Colon (tissue), 2 donors: ENCODE data around the gene GLCCI1.

Experiments
- FAIRE-seq: peaks from 2 replicates; lab custom pipeline; 2012; peaks lifted over from hg19 to GRCh38; lab: Jason Lieb, UNC
- donor health status: control.
- donor health status: control.

The GLCCI1 gene

GRCh38 chr7:7964250-7964649 is 4.3 kb upstream of the GLCCI1 start:
- FAIRE-seq = no peak

GRCh38 chr7:7964691-7965090 is 3.9 kb upstream of the GLCCI1 start:
- FAIRE-seq = no peak

GRCh38 chr7:7965301-7965700 is 3.3 kb upstream of the GLCCI1 start:
- no peak for FAIRE-seq

GRCh38 chr7:7966141-7966734 is 2.4 kb upstream of the GLCCI1 start:
- FAIRE-seq = no peak

- FAIRE-seq = no peak
Measured at GRCh38 chr7:7967886-7968543, 581 bp upstream of the GLCCI1 start.

- FAIRE-seq = no peak
Measured at GRCh38 chr7:7969306-7970236, 975 bp downstream of the GLCCI1 start.

- FAIRE-seq = no peak
Measured at GRCh38 chr7:7970237-7970530, 1.6 kb downstream of the GLCCI1 start.

GRCh38 chr7:7970531-7971307 is 2.1 kb downstream of the GLCCI1 start:
- no peak for FAIRE-seq

- FAIRE-seq = no peak
Measured at GRCh38 chr7:7971308-7972040, 2.9 kb downstream of the GLCCI1 start.

- no peak for FAIRE-seq
Measured at GRCh38 chr7:7972128-7972527, 3.5 kb downstream of the GLCCI1 start.

GRCh38 chr7:7972922-7973594 is 4.5 kb downstream of the GLCCI1 start:
- FAIRE-seq = no peak

GRCh38 chr7:7976677-7977076 is 8.1 kb downstream of the GLCCI1 start:
- no peak for FAIRE-seq

- FAIRE-seq = no peak
Measured at GRCh38 chr7:7977774-7978173, 9.2 kb downstream of the GLCCI1 start.

- no peak for FAIRE-seq
Measured at GRCh38 chr7:7978860-7979259, 10.3 kb downstream of the GLCCI1 start.

- FAIRE-seq = no peak
Measured at GRCh38 chr7:7979558-7979957, 11.0 kb downstream of the GLCCI1 start.

- no peak for FAIRE-seq
Measured at GRCh38 chr7:7980134-7980533, 11.5 kb downstream of the GLCCI1 start.

GRCh38 chr7:7982904-7983303 is 14.3 kb downstream of the GLCCI1 start:
- no peak for FAIRE-seq

GRCh38 chr7:7984424-7984823 is 15.8 kb downstream of the GLCCI1 start:
- no peak for FAIRE-seq

GRCh38 chr7:7988706-7989105 is 20.1 kb downstream of the GLCCI1 start:
- FAIRE-seq = no peak

- no peak for FAIRE-seq
Measured at GRCh38 chr7:7989133-7989532, 20.5 kb downstream of the GLCCI1 start.
